Astrocyte (in vitro differentiated cells and primary cell): ENCODE results near the gene JUP. TPM values are rescaled to one million over a fixed set of nuclear protein-coding genes. Genes with fewer than 3 reads are reported as not detected.
A peak's percentile ranks its signal among the peaks of the same experiment; 100 is the strongest.

Experiments used
- DNase-seq: peaks from one replicate; pipeline ENCODE4 v3.0.0-alpha.2; 2010; ENCODE audit warnings: low read depth
- FAIRE-seq: peaks from 2 replicates; lab custom pipeline; 2011; peaks lifted over from hg19 to GRCh38; lab: Jason Lieb, UNC
- H2AFZ ChIP-seq: 2 replicates; pipeline ENCODE4 v1.6.0; 2012; ENCODE audit warnings: low read depth, low read length, inconsistent platforms
- H3K27ac ChIP-seq: 2 replicates; pipeline ENCODE4 v1.5.1; 2011; ENCODE audit warnings: low read depth, low read length, inconsistent platforms
- H3K27me3 ChIP-seq: 2 replicates; pipeline ENCODE4 v1.6.0; 2011; ENCODE audit warnings: low read length, inconsistent platforms; ENCODE audit not compliant: insufficient read depth
- H3K36me3 ChIP-seq: 2 replicates; pipeline ENCODE4 v1.5.1; 2011; ENCODE audit warnings: low read length, inconsistent platforms; ENCODE audit not compliant: insufficient read depth
- H3K4me1 ChIP-seq: 2 replicates; pipeline ENCODE4 v1.5.1; 2011; ENCODE audit warnings: low read length, inconsistent platforms; ENCODE audit not compliant: insufficient read depth
- H3K4me2 ChIP-seq: 2 replicates; pipeline ENCODE4 v1.6.0; 2012; ENCODE audit warnings: low read length, inconsistent platforms
- H3K4me3 ChIP-seq: 2 replicates; pipeline ENCODE4 v1.5.1; 2011; ENCODE audit warnings: low read depth, mild to moderate bottlenecking, low read length, inconsistent platforms; ENCODE audit not compliant: insufficient read depth
- H3K79me2 ChIP-seq: 2 replicates; pipeline ENCODE4 v1.6.0; 2012; ENCODE audit warnings: mild to moderate bottlenecking, low read length, inconsistent platforms; ENCODE audit not compliant: insufficient read depth
- H3K9ac ChIP-seq: 2 replicates; pipeline ENCODE4 v1.6.0; 2012; ENCODE audit warnings: mild to moderate bottlenecking, low read length, inconsistent platforms
- H3K9me3 ChIP-seq: 2 replicates; pipeline ENCODE4 v1.5.1; 2012; ENCODE audit warnings: low read depth, mild to moderate bottlenecking, low read length, inconsistent platforms; ENCODE audit not compliant: insufficient read depth
- H4K20me1 ChIP-seq: 2 replicates; pipeline ENCODE4 v1.6.0; 2012; ENCODE audit warnings: low read length, inconsistent platforms; ENCODE audit not compliant: insufficient read depth
- H3K27ac Mint-ChIP-seq: one replicate; pipeline ENCODE4 v1.8.0; 2021; ENCODE audit warnings: mild to moderate bottlenecking, mixed read lengths; ENCODE audit not compliant: unreplicated experiment
- H3K27me3 Mint-ChIP-seq: one replicate; pipeline ENCODE4 v1.8.0; 2021; ENCODE audit warnings: low read depth, mixed read lengths; ENCODE audit not compliant: unreplicated experiment
- H3K36me3 Mint-ChIP-seq: one replicate; pipeline ENCODE4 v1.8.0; 2021; ENCODE audit warnings: low read depth, mixed read lengths; ENCODE audit not compliant: unreplicated experiment
- H3K4me1 Mint-ChIP-seq: one replicate; pipeline ENCODE4 v1.8.0; 2021; ENCODE audit warnings: low read depth, mixed read lengths; ENCODE audit not compliant: unreplicated experiment
- H3K4me3 Mint-ChIP-seq: one replicate; pipeline ENCODE4 v1.8.0; 2021; ENCODE audit warnings: mild to moderate bottlenecking, moderate library complexity, mixed read lengths; ENCODE audit not compliant: unreplicated experiment
- H3K9me3 Mint-ChIP-seq: one replicate; pipeline ENCODE4 v1.8.0; 2021; ENCODE audit warnings: mild to moderate bottlenecking, mixed read lengths; ENCODE audit not compliant: unreplicated experiment
- CTCF ChIP-seq: IDR thresholded peaks from 2 replicates; pipeline ENCODE4 v1.5.1; 2011; ENCODE audit warnings: low read depth, mild to moderate bottlenecking, inconsistent platforms, low read length, moderate library complexity; ENCODE audit not compliant: insufficient read depth
- EZH2 ChIP-seq: IDR thresholded peaks from 2 replicates; pipeline ENCODE4 v1.6.1; 2012; ENCODE audit warnings: mild to moderate bottlenecking, low read length, inconsistent platforms; ENCODE audit not compliant: insufficient read depth
- total RNA-seq: library from RNA; stranded (reverse); gene quantifications from 2 replicates; pipeline ENCODE4 v1.2.1, GENCODE V29; 2021

Gene JUP
- total RNA-seq, 1 donor from 2014 or later = 236 TPM

- no peak for DNase-seq
- H3K4me3 ChIP-seq = peak overlapping the region; percentile 67
- peak overlapping the region; percentile 76 for H3K9ac ChIP-seq
- H3K27me3 Mint-ChIP-seq = no peaks in the 10 kb centered on the region
- H2AFZ ChIP-seq = no peak overlapping the region
- H4K20me1 ChIP-seq = peaks cover 33% of the 10 kb centered on the region
- H3K9me3 Mint-ChIP-seq = no peaks in the 10 kb centered on the region
- peaks cover 12% of the 10 kb centered on the region for H3K36me3 Mint-ChIP-seq
- H3K4me3 Mint-ChIP-seq = peak overlapping the region; percentile 92
- no peaks in the 10 kb centered on the region for H3K9me3 ChIP-seq
- peaks cover 34% of the 10 kb centered on the region for H3K79me2 ChIP-seq
- H3K36me3 ChIP-seq = no peaks in the 10 kb centered on the region
- H3K27ac ChIP-seq = no peak overlapping the region
- TF ChIP-seq CTCF (no peak), EZH2 (no peak)
- H3K4me1 Mint-ChIP-seq = peaks cover 35% of the 10 kb centered on the region
- H3K4me1 ChIP-seq = peaks cover 22% of the 10 kb centered on the region
- no peaks in the 10 kb centered on the region for H3K27me3 ChIP-seq
- FAIRE-seq = no peak
- H3K4me2 ChIP-seq = peak overlapping the region; percentile 87
- peak overlapping the region; percentile 75 for H3K27ac Mint-ChIP-seq
These were observed 1.2 kb downstream of the JUP start for GRCh38 chr17:41785091-41785858.

GRCh38 chr17:41784207-41784744 lies 2.2 kb downstream of the JUP start:
- FAIRE-seq = no peak
- Histone ChIP-seq H4K20me1 (peaks cover 39% of the 10 kb centered on the region), H2AFZ (no peak overlapping the region), H3K27ac (no peak overlapping the region), H3K4me1 (peaks cover 22% of the 10 kb centered on the region), H3K27me3 (no peaks in the 10 kb centered on the region), H3K4me3 (peak overlapping the region; percentile 32), H3K9ac (peak overlapping the region; percentile 76), H3K4me2 (peak overlapping the region; percentile 87), H3K79me2 (peaks cover 41% of the 10 kb centered on the region), H3K36me3 (no peaks in the 10 kb centered on the region), H3K9me3 (no peaks in the 10 kb centered on the region)
- H3K4me1 Mint-ChIP-seq = peaks cover 33% of the 10 kb centered on the region
- H3K27me3 Mint-ChIP-seq = no peaks in the 10 kb centered on the region
- peak overlapping the region; percentile 75 for H3K27ac Mint-ChIP-seq
- TF ChIP-seq EZH2 (no peak), CTCF (no peak)
- peaks cover 12% of the 10 kb centered on the region for H3K36me3 Mint-ChIP-seq
- H3K9me3 Mint-ChIP-seq = no peaks in the 10 kb centered on the region
- peak; percentile 77 for DNase-seq
- H3K4me3 Mint-ChIP-seq = peak overlapping the region; percentile 92

GRCh38 chr17:41782142-41782541 lies 4.4 kb downstream of the JUP start:
- Histone ChIP-seq H3K4me2 (no peak overlapping the region), H3K27me3 (no peaks in the 10 kb centered on the region), H3K36me3 (no peaks in the 10 kb centered on the region), H3K9me3 (no peaks in the 10 kb centered on the region), H3K79me2 (peaks cover 41% of the 10 kb centered on the region), H4K20me1 (peaks cover 50% of the 10 kb centered on the region), H3K4me1 (peaks cover 36% of the 10 kb centered on the region), H3K4me3 (no peak overlapping the region), H3K9ac (no peak overlapping the region), H3K27ac (no peak overlapping the region), H2AFZ (no peak overlapping the region)
- Mint-ChIP-seq H3K27ac (peak overlapping the region; percentile 89), H3K9me3 (no peaks in the 10 kb centered on the region), H3K4me3 (peak overlapping the region; percentile 68), H3K4me1 (peaks cover 37% of the 10 kb centered on the region), H3K27me3 (no peaks in the 10 kb centered on the region), H3K36me3 (peaks cover 12% of the 10 kb centered on the region)
- TF ChIP-seq EZH2 (no peak), CTCF (no peak)
- no peak for FAIRE-seq
- no peak for DNase-seq
